ENCODE data around the gene FIBIN.

- no peak for TF ChIP-seq CTCF (IDR thresholded peaks at IDR 0.05)
- TF ChIP-seq POLR2A (IDR thresholded peaks at IDR 0.05): no peak
- TF ChIP-seq POLR2AphosphoS5 (IDR thresholded peaks at IDR 0.05; ENCODE audit: insufficient read depth in 1 of 2, low read depth in 1 of 2): no peak
Measured at GRCh38 chr11:27020751-27021150, 26.8 kb downstream of the FIBIN start.
